GM11168 (cell line): ENCODE measurements around the gene HIVEP3.
"Not testable (repeated sequence)": the region's sequence is repeated elsewhere in the genome, so short reads cannot be mapped to it uniquely, and the experiment has no call there.

ENCODE experiments used
- in situ Hi-C: fragments of 300-500 bp; cut with MboI; formaldehyde crosslinking; loops from one replicate; pipeline ENCODE4 v1.12.0; 2022; ENCODE audit warnings: low sequenced_read_pairs; ENCODE audit not compliant: unreplicated experiment

The HIVEP3 gene

GRCh38 chr1:41702771-41703170, 216.0 kb downstream of the HIVEP3 start:
- in situ Hi-C loops = no loop called here

GRCh38 chr1:41700986-41701535, 217.7 kb downstream of the HIVEP3 start:
- in situ Hi-C loops = no loop called here

GRCh38 chr1:41700581-41700980, 218.1 kb downstream of the HIVEP3 start:
- in situ Hi-C loops = no loop called here

GRCh38 chr1:41699861-41700248, 218.9 kb downstream of the HIVEP3 start:
- in situ Hi-C loops = no loop called here

GRCh38 chr1:41698916-41699860, 219.5 kb downstream of the HIVEP3 start:
- in situ Hi-C loops = no loop called here

GRCh38 chr1:41696381-41696780, 222.3 kb downstream of the HIVEP3 start:
- in situ Hi-C loops = no loop called here

GRCh38 chr1:41695118-41695745, 223.5 kb downstream of the HIVEP3 start:
- in situ Hi-C loops = no loop called here

- in situ Hi-C loops = not testable (repeated sequence)
These were observed 226.8 kb downstream of the HIVEP3 start for GRCh38 chr1:41691966-41692365.

GRCh38 chr1:41691424-41691823, 227.3 kb downstream of the HIVEP3 start:
- in situ Hi-C loops = no loop called here

- in situ Hi-C loops = no loop called here
These were observed 228.4 kb downstream of the HIVEP3 start for GRCh38 chr1:41690331-41690730.

- in situ Hi-C loops = no loop called here
These were observed 229.2 kb downstream of the HIVEP3 start for GRCh38 chr1:41689558-41689981.

- in situ Hi-C loops = no loop called here
These were observed 229.6 kb downstream of the HIVEP3 start for GRCh38 chr1:41689139-41689538.

GRCh38 chr1:41687007-41687406, 231.7 kb downstream of the HIVEP3 start:
- in situ Hi-C loops = no loop called here

- in situ Hi-C loops = no loop called here
These were observed 234.8 kb downstream of the HIVEP3 start for GRCh38 chr1:41683681-41684500.

- in situ Hi-C loops = no loop called here
These were observed 235.7 kb downstream of the HIVEP3 start for GRCh38 chr1:41682845-41683625.

GRCh38 chr1:41682149-41682548, 236.6 kb downstream of the HIVEP3 start:
- in situ Hi-C loops = no loop called here

- in situ Hi-C loops = no loop called here
These were observed 237.2 kb downstream of the HIVEP3 start for GRCh38 chr1:41681331-41682098.

GRCh38 chr1:41679994-41680393, 238.7 kb downstream of the HIVEP3 start:
- in situ Hi-C loops = no loop called here

- in situ Hi-C loops = no loop called here
These were observed 239.2 kb downstream of the HIVEP3 start for GRCh38 chr1:41679531-41679930.
